ENCODE measurements around the gene MB.
A peak's percentile ranks its signal among the peaks of the same experiment; 100 is the strongest.

MB gene

DNA sequence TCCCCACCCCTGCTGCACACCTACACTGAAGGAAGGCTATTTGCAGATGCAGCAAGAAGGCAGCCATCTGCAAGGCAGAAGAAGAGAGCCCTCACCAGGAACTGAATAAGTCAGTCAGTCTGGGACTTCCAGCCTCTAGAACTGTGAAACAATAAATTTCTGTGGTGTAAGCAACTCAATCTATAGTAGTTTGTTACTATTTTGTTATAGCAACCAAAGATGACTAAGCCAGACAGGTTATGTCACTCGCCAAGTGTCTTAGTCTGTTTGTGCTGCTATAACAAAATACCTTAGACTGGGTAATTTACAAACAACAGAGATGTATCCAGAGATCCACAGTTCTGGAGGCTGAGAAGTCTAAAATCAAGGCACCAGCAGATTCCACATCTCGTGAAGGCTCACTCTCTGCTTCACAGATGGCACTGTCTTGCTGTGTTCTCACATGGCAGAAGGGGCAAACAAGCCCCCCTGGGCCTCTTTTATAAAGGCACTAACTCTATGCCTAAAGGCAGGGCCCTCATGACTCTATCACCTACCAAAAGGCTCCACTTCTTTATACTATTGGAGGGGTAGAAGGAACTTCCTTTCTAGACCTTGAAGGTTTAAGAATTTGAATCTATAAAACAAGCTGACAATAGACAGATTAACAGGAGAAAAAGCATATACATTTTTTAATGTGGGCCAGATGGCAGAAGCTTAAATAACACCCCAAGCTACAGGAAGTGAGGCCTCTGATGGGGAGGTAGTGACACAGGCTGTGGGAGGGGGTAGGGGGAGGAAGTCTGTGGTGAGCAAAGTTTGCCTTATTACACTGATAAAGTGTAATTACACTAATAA is 43.4 kb upstream of the MB start:
- TF ChIP-seq, protein P1, sequence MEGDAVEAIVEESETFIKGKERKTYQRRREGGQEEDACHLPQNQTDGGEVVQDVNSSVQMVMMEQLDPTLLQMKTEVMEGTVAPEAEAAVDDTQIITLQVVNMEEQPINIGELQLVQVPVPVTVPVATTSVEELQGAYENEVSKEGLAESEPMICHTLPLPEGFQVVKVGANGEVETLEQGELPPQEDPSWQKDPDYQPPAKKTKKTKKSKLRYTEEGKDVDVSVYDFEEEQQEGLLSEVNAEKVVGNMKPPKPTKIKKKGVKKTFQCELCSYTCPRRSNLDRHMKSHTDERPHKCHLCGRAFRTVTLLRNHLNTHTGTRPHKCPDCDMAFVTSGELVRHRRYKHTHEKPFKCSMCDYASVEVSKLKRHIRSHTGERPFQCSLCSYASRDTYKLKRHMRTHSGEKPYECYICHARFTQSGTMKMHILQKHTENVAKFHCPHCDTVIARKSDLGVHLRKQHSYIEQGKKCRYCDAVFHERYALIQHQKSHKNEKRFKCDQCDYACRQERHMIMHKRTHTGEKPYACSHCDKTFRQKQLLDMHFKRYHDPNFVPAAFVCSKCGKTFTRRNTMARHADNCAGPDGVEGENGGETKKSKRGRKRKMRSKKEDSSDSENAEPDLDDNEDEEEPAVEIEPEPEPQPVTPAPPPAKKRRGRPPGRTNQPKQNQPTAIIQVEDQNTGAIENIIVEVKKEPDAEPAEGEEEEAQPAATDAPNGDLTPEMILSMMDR (conservative IDR thresholded peaks at IDR 0.05; ENCODE audit: low read depth): no peak
- ChIA-PET POLR2A (ENCODE audit: low non-redundant PET) (no interaction called here), CTCF (no interaction called here)
- DNase-seq (ENCODE audit: low spot score): no peak
- H3K27ac ChIP-seq: no peak overlapping the region

DNA sequence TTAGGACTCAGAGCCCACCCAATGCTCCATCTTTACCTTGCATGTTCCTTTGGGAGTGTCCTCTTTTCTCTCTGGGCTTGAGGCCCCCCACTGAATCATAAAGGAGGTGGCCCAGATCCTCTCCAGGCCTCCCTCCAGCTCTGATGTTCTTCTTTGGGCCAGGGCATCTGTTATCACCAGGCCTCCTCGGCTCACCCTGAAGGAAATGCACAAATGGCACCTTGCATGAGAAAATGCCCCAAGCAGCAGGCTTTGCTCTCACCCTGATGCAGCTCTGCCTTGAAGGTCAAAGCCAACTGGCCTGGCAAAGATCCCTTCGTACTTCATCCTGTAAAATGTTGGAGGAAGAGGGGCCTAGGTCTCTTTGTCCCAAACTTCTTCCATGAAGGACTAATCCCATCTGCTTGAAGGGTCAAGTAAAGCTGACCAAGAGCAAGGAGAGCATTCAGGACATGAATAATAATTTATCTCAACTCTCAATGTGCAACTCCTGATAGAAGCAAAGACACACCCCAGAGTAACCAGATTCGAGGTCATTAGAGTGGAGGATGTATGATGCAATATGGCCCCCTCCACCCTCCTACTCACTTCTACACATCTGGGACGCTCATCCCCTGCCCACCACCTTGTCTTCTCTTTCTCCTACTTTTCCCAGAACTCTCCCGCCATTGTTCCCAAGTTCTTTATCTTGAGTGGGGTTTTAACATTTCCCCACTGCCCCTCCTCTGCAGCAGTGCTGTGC is 40.6 kb upstream of the MB start:
- ChIA-PET POLR2A (ENCODE audit: low non-redundant PET) (no interaction called here), CTCF (no interaction called here)
- no peak for DNase-seq (ENCODE audit: low spot score)
- TF ChIP-seq, protein P1 (conservative IDR thresholded peaks at IDR 0.05; ENCODE audit: low read depth): no peak
- no peak overlapping the region for H3K27ac ChIP-seq

DNA sequence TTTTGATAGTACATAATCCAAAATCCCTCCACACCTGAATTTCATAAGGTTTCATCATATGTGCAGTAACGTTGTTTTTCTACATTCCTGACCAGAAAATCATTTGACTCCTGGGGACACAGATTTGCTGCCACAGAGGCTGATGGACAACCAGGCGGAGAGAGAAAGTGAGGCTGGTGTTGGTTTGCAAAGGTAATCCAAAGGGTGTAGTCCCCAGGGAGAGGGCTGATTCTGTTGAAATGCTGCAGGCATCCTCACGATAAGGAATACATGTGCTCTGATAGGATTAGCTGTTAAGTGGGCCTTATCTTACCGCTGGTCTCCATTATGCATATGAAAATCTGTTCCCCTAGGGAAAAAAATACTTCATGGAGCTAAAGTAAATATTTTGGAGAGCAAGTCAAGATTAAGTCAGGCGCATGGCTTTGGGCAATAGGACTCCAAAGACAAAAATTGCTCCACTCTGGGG is 39.2 kb upstream of the MB start:
- H3K27ac ChIP-seq: no peak overlapping the region
- POLR2A ChIA-PET (ENCODE audit: low non-redundant PET): no interaction called here
- CTCF ChIA-PET: interaction anchor here (0.6 kb wide), 1 partner anchor 226 kb away, joined by 4 read pairs; no protein-coding TSS in a partner anchor
- no peak for DNase-seq (ENCODE audit: low spot score)
- TF ChIP-seq, protein P1 (conservative IDR thresholded peaks at IDR 0.05; ENCODE audit: low read depth): no peak

DNA sequence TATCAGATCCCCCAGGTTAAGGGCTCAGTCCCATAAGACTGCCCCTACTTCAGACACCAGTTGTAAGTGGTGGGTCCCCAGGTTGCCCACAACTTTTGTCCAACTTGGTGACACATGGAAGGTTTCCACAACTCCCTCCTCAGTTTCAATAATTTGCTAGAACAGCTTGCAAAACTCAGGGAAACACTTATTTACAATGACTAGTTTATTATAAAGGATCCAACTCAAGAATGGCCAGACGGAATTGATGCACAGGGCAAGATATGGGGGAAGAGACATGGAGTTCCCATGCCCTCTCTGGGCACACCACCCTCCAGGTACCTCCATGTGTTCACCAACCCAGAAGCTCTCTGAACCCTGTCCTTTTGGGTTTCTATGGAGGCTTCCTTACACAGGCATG is 36.7 kb upstream of the MB start:
- CTCF ChIA-PET: no interaction called here
- no peak for DNase-seq (ENCODE audit: low spot score)
- POLR2A ChIA-PET (ENCODE audit: low non-redundant PET): no interaction called here
- H3K27ac ChIP-seq: no peak overlapping the region
- TF ChIP-seq, protein P1 (conservative IDR thresholded peaks at IDR 0.05; ENCODE audit: low read depth): no peak

DNA sequence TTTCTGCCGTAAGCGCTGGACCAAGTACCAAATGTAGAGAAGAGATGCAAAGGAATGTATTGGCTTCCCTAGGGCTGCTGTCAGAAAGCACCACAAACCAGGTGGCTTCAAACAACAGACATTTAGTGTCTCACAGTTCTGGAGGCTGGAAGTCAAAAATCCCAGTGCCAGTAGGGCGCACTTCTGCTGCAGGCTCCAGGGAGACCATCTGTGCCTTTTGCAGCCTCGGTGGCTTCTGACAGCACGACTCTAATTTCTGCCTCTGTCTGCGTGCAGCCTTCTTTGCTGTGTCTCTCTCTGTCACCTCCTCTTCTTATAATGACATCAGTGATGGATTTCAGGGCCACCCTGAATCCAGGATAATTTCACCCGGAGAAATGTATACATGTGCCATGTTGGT is 34.0 kb upstream of the MB start:
- no peak overlapping the region for H3K27ac ChIP-seq
- TF ChIP-seq, protein P1 (conservative IDR thresholded peaks at IDR 0.05; ENCODE audit: low read depth): no peak
- DNase-seq (ENCODE audit: low spot score): no peak
- POLR2A ChIA-PET (ENCODE audit: low non-redundant PET): no interaction called here
- CTCF ChIA-PET: interaction anchor here (0.6 kb wide), 1 partner anchor 55 kb away, joined by 4 read pairs; no protein-coding TSS in a partner anchor

DNA sequence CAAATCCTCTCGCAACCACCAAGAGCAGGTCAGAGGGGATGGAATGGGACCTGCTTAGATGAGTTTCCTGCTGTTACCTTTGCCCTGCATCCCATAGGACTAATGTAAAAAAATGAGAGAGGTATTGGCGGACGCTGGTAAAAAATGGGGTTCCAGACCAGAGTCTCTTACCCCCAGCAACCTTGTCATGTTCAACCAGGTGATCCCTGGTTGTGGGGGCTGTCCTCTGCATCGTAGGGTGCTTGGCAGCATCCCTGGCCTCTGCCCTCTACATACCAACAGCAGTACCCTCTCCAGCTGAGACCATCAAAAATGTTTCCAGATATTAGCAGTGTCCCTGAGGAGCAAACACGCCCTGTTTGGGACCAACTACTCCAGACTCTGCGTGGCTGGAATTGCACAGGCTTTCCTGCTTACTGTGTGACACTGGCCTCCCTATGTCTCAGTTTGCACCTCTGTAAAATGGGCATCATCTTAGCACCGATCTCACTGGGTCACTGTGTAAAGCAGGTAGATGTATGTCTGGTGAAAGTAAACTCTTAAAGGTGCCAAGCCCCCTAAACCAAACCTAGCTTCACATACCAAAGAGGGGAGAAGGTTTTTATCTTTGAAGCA is 32.6 kb upstream of the MB start:
- peak overlapping the region; percentile 87; the same call in 1 of the 2 replicates for H3K27ac ChIP-seq
- POLR2A ChIA-PET (ENCODE audit: low non-redundant PET): no interaction called here

More for the DNA sequence above, 32.6 kb upstream of the MB start:
- TF ChIP-seq, protein P1 (conservative IDR thresholded peaks at IDR 0.05; ENCODE audit: low read depth): no peak
- DNase-seq (ENCODE audit: low spot score): no peak
- CTCF ChIA-PET: no interaction called here
